ENCODE results near the gene PLK3.
"Not testable (repeated sequence)": the region's sequence is repeated elsewhere in the genome, so short reads cannot be mapped to it uniquely, and the experiment has no call there.

The PLK3 gene

GRCh38 chr1:44819608-44820327 lies 19.6 kb downstream of the PLK3 start:
- Histone ChIP-seq H3K9ac (ENCODE audit: low read depth in 1 of 2, low read length in 2 of 2) (peak overlapping the region; percentile 93 to 98), H3K4me3 (ENCODE audit: low read length in 2 of 2) (peak overlapping the region; percentile 81 to 83), H3K4me1 (ENCODE audit: control insufficient read depth in 2 of 2, insufficient read depth in 2 of 2, low read length in 2 of 2) (peaks cover 12 to 14% of the 10 kb centered on the region in 2 donors), H3K27ac (ENCODE audit: low read depth in 2 of 2, low read length in 2 of 2) (peak overlapping the region; percentile 95 to 98), H3K36me3 (ENCODE audit: control insufficient read depth in 2 of 2, insufficient read depth in 2 of 2, low read length in 2 of 2) (no peaks in the 10 kb centered on the region), H3K9me3 (ENCODE audit: control insufficient read depth in 2 of 2, low read length in 2 of 2) (no peaks in the 10 kb centered on the region), H3K27me3 (ENCODE audit: control insufficient read depth in 2 of 2, insufficient read depth in 2 of 2, low read length in 2 of 2) (no peaks in the 10 kb centered on the region)

- peak overlapping the region; percentile 81 to 83 for H3K4me3 ChIP-seq (ENCODE audit: low read length in 2 of 2)
- peak overlapping the region; percentile 93 to 98 for H3K9ac ChIP-seq (ENCODE audit: low read depth in 1 of 2, low read length in 2 of 2)
- H3K36me3 ChIP-seq (ENCODE audit: control insufficient read depth in 2 of 2, insufficient read depth in 2 of 2, low read length in 2 of 2): no peaks in the 10 kb centered on the region
- peak overlapping the region; percentile 95 to 98 for H3K27ac ChIP-seq (ENCODE audit: low read depth in 2 of 2, low read length in 2 of 2)
- no peaks in the 10 kb centered on the region for H3K9me3 ChIP-seq (ENCODE audit: control insufficient read depth in 2 of 2, low read length in 2 of 2)
- H3K27me3 ChIP-seq (ENCODE audit: control insufficient read depth in 2 of 2, insufficient read depth in 2 of 2, low read length in 2 of 2): no peaks in the 10 kb centered on the region
- H3K4me1 ChIP-seq (ENCODE audit: control insufficient read depth in 2 of 2, insufficient read depth in 2 of 2, low read length in 2 of 2): peaks cover 12 to 14% of the 10 kb centered on the region in 2 donors
These were observed 20.4 kb downstream of the PLK3 start for GRCh38 chr1:44820328-44821239.

- Histone ChIP-seq H3K4me3 (ENCODE audit: low read length in 2 of 2) (no peak overlapping the region), H3K27me3 (ENCODE audit: control insufficient read depth in 2 of 2, insufficient read depth in 2 of 2, low read length in 2 of 2) (no peaks in the 10 kb centered on the region), H3K36me3 (ENCODE audit: control insufficient read depth in 2 of 2, insufficient read depth in 2 of 2, low read length in 2 of 2) (no peaks in the 10 kb centered on the region), H3K9ac (ENCODE audit: low read depth in 1 of 2, low read length in 2 of 2) (no peak overlapping the region), H3K9me3 (ENCODE audit: control insufficient read depth in 2 of 2, low read length in 2 of 2) (no peaks in the 10 kb centered on the region), H3K27ac (ENCODE audit: low read depth in 2 of 2, low read length in 2 of 2) (no peak overlapping the region), H3K4me1 (ENCODE audit: control insufficient read depth in 2 of 2, insufficient read depth in 2 of 2, low read length in 2 of 2) (peaks cover 12 to 14% of the 10 kb centered on the region in 2 donors)
These were observed 21.1 kb downstream of the PLK3 start for GRCh38 chr1:44821240-44821715.

- H3K36me3 ChIP-seq (ENCODE audit: control insufficient read depth in 2 of 2, insufficient read depth in 2 of 2, low read length in 2 of 2): no peaks in the 10 kb centered on the region
- no peak overlapping the region for H3K27ac ChIP-seq (ENCODE audit: low read depth in 2 of 2, low read length in 2 of 2)
- H3K9me3 ChIP-seq (ENCODE audit: control insufficient read depth in 2 of 2, low read length in 2 of 2): no peaks in the 10 kb centered on the region
- no peak overlapping the region for H3K9ac ChIP-seq (ENCODE audit: low read depth in 1 of 2, low read length in 2 of 2)
- no peak overlapping the region for H3K4me3 ChIP-seq (ENCODE audit: low read length in 2 of 2)
- peaks cover 12 to 14% of the 10 kb centered on the region in 2 donors for H3K4me1 ChIP-seq (ENCODE audit: control insufficient read depth in 2 of 2, insufficient read depth in 2 of 2, low read length in 2 of 2)
- no peaks in the 10 kb centered on the region for H3K27me3 ChIP-seq (ENCODE audit: control insufficient read depth in 2 of 2, insufficient read depth in 2 of 2, low read length in 2 of 2)
These were observed 22.0 kb downstream of the PLK3 start for GRCh38 chr1:44822131-44822701.

- Histone ChIP-seq H3K27ac (ENCODE audit: low read depth in 2 of 2, low read length in 2 of 2) (no peak overlapping the region), H3K27me3 (ENCODE audit: control insufficient read depth in 2 of 2, insufficient read depth in 2 of 2, low read length in 2 of 2) (no peaks in the 10 kb centered on the region), H3K36me3 (ENCODE audit: control insufficient read depth in 2 of 2, insufficient read depth in 2 of 2, low read length in 2 of 2) (no peaks in the 10 kb centered on the region), H3K4me3 (ENCODE audit: low read length in 2 of 2) (no peak overlapping the region), H3K9ac (ENCODE audit: low read depth in 1 of 2, low read length in 2 of 2) (no peak overlapping the region), H3K4me1 (ENCODE audit: control insufficient read depth in 2 of 2, insufficient read depth in 2 of 2, low read length in 2 of 2) (peaks cover 12 to 14% of the 10 kb centered on the region in 2 donors), H3K9me3 (ENCODE audit: control insufficient read depth in 2 of 2, low read length in 2 of 2) (no peaks in the 10 kb centered on the region)
These were observed 22.8 kb downstream of the PLK3 start for GRCh38 chr1:44822981-44823451.

GRCh38 chr1:44824392-44824791 lies 24.2 kb downstream of the PLK3 start:
- peaks cover 8 to 10% of the 10 kb centered on the region in 2 donors for H3K4me1 ChIP-seq (ENCODE audit: control insufficient read depth in 2 of 2, insufficient read depth in 2 of 2, low read length in 2 of 2)
- H3K27me3 ChIP-seq (ENCODE audit: control insufficient read depth in 2 of 2, insufficient read depth in 2 of 2, low read length in 2 of 2); H3K27ac ChIP-seq (ENCODE audit: low read depth in 2 of 2, low read length in 2 of 2); H3K9ac ChIP-seq (ENCODE audit: low read depth in 1 of 2, low read length in 2 of 2); H3K4me3 ChIP-seq (ENCODE audit: low read length in 2 of 2); H3K36me3 ChIP-seq (ENCODE audit: control insufficient read depth in 2 of 2, insufficient read depth in 2 of 2, low read length in 2 of 2); H3K9me3 ChIP-seq (ENCODE audit: control insufficient read depth in 2 of 2, low read length in 2 of 2): not testable (repeated sequence)

- H3K9ac ChIP-seq (ENCODE audit: low read depth in 1 of 2, low read length in 2 of 2): peak overlapping the region in 1 of 2 donors; percentile 33
- H3K27ac ChIP-seq (ENCODE audit: low read depth in 2 of 2, low read length in 2 of 2): peak overlapping the region; percentile 37 to 48
- no peak overlapping the region for H3K4me3 ChIP-seq (ENCODE audit: low read length in 2 of 2)
These were observed 26.4 kb downstream of the PLK3 start for GRCh38 chr1:44826375-44827196.

GRCh38 chr1:44827197-44828002 lies 27.2 kb downstream of the PLK3 start:
- no peaks in the 10 kb centered on the region for H3K27me3 ChIP-seq (ENCODE audit: control insufficient read depth in 2 of 2, insufficient read depth in 2 of 2, low read length in 2 of 2)
- H3K4me1 ChIP-seq (ENCODE audit: control insufficient read depth in 2 of 2, insufficient read depth in 2 of 2, low read length in 2 of 2): no peaks in the 10 kb centered on the region
- no peak overlapping the region for H3K4me3 ChIP-seq (ENCODE audit: low read length in 2 of 2)
- no peak overlapping the region for H3K27ac ChIP-seq (ENCODE audit: low read depth in 2 of 2, low read length in 2 of 2)
- H3K9ac ChIP-seq (ENCODE audit: low read depth in 1 of 2, low read length in 2 of 2): no peak overlapping the region
- H3K9me3 ChIP-seq (ENCODE audit: control insufficient read depth in 2 of 2, low read length in 2 of 2): no peaks in the 10 kb centered on the region
- H3K36me3 ChIP-seq (ENCODE audit: control insufficient read depth in 2 of 2, insufficient read depth in 2 of 2, low read length in 2 of 2): no peaks in the 10 kb centered on the region

More at GRCh38 chr1:44826375-44827196, 26.4 kb downstream of the PLK3 start:
- no peaks in the 10 kb centered on the region for H3K9me3 ChIP-seq (ENCODE audit: control insufficient read depth in 2 of 2, low read length in 2 of 2)
- no peaks in the 10 kb centered on the region for H3K36me3 ChIP-seq (ENCODE audit: control insufficient read depth in 2 of 2, insufficient read depth in 2 of 2, low read length in 2 of 2)
- H3K4me1 ChIP-seq (ENCODE audit: control insufficient read depth in 2 of 2, insufficient read depth in 2 of 2, low read length in 2 of 2): no peaks in the 10 kb centered on the region
- H3K27me3 ChIP-seq (ENCODE audit: control insufficient read depth in 2 of 2, insufficient read depth in 2 of 2, low read length in 2 of 2): no peaks in the 10 kb centered on the region
